Activated naive CD8-positive, alpha-beta T cell treated with anti-CD3 and anti-CD28 coated beads, Interleukin-2, amount 50 U/mL, for 24 hours (primary cell): Measurements from ENCODE around the gene TPM3.
"Not testable (repeated sequence)": the region's sequence is repeated elsewhere in the genome, so short reads cannot be mapped to it uniquely, and the experiment has no call there.

Experiments
- ATAC-seq: fragments of 150-1000 bp; cut with Tn5 transposase; one replicate; pipeline ENCODE4 v1.10.0; 2021
- DNase-seq: peaks from one replicate; pipeline ENCODE4 v3.0.0; 2021
- H3K27ac Mint-ChIP-seq: one replicate; pipeline ENCODE4 v1.8.0; 2021; ENCODE audit warnings: mild to moderate bottlenecking, mixed read lengths
- H3K27me3 Mint-ChIP-seq: one replicate; pipeline ENCODE4 v1.8.0; 2021; ENCODE audit warnings: mixed read lengths
- H3K36me3 Mint-ChIP-seq: one replicate; pipeline ENCODE4 v1.8.0; 2021; ENCODE audit warnings: low read depth, mixed read lengths
- H3K4me1 Mint-ChIP-seq: one replicate; pipeline ENCODE4 v1.8.0; 2021; ENCODE audit warnings: mixed read lengths
- H3K4me3 Mint-ChIP-seq: one replicate; pipeline ENCODE4 v1.8.0; 2021; ENCODE audit warnings: mild to moderate bottlenecking, moderate library complexity, mixed read lengths
- H3K9me3 Mint-ChIP-seq: one replicate; pipeline ENCODE4 v1.8.0; 2021; ENCODE audit warnings: mixed read lengths

Gene TPM3

DNA sequence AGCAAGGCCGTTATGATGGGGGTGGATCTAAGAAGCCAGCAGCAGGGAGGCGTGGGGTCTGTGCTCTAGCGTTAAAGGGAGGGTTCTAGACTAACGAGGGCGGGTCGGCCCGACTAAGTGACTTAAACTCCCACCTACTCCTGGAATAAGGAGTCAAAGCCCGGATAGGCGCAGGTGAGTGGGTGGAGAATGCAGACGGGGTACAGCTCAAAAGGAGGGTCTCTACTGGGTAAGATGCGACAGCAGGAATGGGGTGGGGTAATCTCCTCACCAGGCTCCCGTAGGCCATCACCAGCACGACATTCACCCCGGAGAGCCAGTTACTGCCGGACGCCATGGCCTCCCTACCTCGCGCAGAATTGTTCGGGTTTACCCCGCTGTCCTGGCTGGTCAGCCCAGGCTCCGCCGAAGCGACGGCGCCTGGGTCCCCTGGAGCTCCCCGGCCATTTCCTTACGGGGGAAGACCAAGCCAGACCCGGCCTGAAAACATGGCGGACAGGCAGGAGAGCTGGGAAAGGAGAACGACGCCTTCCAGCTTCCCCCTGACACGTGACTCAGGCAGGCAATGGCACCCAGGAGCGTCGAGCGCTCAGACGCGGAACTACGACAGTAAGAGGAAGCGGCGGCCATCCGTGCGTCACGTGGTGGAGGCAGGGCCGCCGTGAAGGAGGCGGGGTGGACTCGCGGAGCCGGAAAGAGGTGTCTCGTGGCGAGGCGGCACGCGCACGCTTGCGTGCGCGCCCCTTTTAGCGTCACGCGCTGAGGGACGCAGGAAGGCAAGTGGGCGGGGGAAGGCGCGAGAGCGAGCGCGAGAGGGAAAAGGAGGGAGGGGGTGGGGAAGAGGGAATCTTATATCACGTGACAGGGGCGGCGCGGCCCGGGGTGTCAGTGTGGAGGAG, 28.4 kb upstream of the TPM3 start, which contains the start of gene UBAP2L:
TSS of gene UBAP2L (plus strand) at position 885 of the 899 bp plus-strand sequence. CDS start 4,169 bp downstream, outside the sequence.
- peak; percentile 94 for ATAC-seq
- H3K9me3 Mint-ChIP-seq: peaks cover 9% of the 10 kb centered on the region
- H3K27me3 Mint-ChIP-seq: peaks cover 4% of the 10 kb centered on the region
- H3K27ac Mint-ChIP-seq: peak within 1 kb of the TSS; percentile 99
- H3K36me3 Mint-ChIP-seq: peaks cover 68% of the 10 kb centered on the region
- DNase-seq: peak; percentile 99
- H3K4me1 Mint-ChIP-seq: peaks cover 78% of the 10 kb centered on the region
- peak within 1 kb of the TSS; percentile 99 for H3K4me3 Mint-ChIP-seq

DNA sequence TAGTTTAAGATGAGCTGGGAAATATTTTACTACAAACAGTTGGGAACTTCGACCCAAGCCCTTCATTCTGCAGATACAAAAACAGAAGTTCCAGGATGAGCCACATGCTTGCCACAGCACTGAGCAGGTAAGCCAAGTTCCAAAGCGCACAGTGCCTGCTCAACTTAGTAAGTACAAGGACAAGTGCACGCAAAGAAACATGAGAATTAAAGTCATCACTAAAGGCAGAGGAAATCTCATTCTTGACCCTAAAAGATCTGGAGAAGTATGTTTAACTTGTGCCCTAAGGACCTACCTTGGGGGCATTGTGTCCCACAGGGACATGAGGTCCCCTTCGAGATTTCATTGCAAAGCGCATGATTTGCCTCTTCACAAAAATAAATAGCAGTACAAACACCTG, 27.6 kb upstream of the TPM3 start:
- H3K4me3 Mint-ChIP-seq: peak overlapping the region; percentile 99
- H3K4me1 Mint-ChIP-seq: peaks cover 73% of the 10 kb centered on the region
- H3K9me3 Mint-ChIP-seq: peaks cover 9% of the 10 kb centered on the region
- peak overlapping the region; percentile 99 for H3K27ac Mint-ChIP-seq
- DNase-seq: peak; percentile 11
- ATAC-seq: no peak
- H3K27me3 Mint-ChIP-seq: peaks cover 4% of the 10 kb centered on the region
- H3K36me3 Mint-ChIP-seq: peaks cover 61% of the 10 kb centered on the region

DNA sequence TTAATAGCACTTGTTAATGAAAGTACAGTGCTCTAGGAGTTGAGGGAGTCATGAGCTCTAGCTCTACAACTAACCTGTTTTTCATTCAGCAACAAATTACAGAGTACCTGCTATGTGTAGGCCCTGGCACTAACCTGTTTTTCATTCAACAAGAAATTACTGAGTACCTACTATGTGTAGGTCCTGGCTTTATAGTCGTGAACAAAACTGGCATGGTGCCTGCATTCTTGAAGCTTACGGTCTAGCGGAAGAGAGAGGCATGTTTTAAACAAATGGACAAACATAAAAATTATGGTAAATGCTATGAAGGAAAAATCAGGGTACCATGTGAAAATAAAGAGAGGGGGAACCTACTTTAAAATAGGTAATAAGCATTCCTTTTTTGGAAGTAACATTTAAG, 26.6 kb upstream of the TPM3 start:
- DNase-seq (no peak), ATAC-seq (no peak)
- Mint-ChIP-seq H3K27ac (peak overlapping the region; percentile 99), H3K27me3 (peaks cover 4% of the 10 kb centered on the region), H3K4me3 (peak overlapping the region; percentile 99), H3K36me3 (peaks cover 62% of the 10 kb centered on the region), H3K4me1 (peaks cover 73% of the 10 kb centered on the region), H3K9me3 (peaks cover 9% of the 10 kb centered on the region)

DNA sequence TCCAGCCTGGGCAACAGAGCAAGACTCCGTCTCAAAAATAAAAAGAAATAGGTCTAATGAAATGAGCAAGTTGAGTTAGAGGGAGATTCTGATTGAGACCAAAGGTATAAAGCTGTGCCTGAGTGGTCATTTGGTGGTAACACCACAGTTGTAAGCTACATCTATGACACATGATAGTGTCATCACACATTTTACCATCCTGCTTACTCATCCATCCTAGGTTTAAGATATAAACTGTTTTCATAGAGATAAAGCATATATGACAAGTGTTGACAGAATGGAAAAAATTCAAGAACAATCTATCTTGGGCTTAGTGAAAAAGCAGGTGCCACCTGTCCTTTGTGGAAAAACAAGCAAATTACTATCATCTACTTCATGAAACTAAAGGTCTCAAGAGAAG, 21.4 kb upstream of the TPM3 start:
- Mint-ChIP-seq H3K4me3 (no peak overlapping the region), H3K9me3 (no peaks in the 10 kb centered on the region), H3K27ac (peak overlapping the region; percentile 63), H3K4me1 (peaks cover 58% of the 10 kb centered on the region), H3K27me3 (no peaks in the 10 kb centered on the region), H3K36me3 (peaks cover 58% of the 10 kb centered on the region)
- ATAC-seq (peak; percentile 95), DNase-seq (no peak)

DNA sequence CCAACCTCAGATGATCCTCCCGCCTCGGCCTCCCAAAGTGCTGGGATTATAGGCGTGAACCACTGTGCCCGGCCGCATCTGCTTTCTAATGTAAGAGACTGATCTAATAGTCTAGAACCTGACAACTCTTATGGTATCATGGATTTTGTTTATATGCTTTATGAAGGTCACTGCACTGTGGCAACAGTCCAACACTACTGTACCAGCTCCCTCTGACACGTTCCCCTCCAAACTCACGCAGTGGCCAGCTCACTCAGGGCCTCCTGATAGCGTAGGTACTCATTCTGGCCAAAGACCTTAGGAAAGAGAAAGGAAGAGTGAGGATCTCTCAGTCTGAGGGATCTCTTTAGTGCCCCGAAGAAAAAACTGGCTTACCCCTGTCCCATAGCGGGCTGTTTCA, 20.2 kb upstream of the TPM3 start:
- H3K27me3 Mint-ChIP-seq: no peaks in the 10 kb centered on the region
- no peak overlapping the region for H3K4me3 Mint-ChIP-seq
- peaks cover 53% of the 10 kb centered on the region for H3K4me1 Mint-ChIP-seq
- H3K36me3 Mint-ChIP-seq: peaks cover 54% of the 10 kb centered on the region
- H3K27ac Mint-ChIP-seq: no peak overlapping the region
- H3K9me3 Mint-ChIP-seq: no peaks in the 10 kb centered on the region
- no peak for DNase-seq
- ATAC-seq: no peak

DNA sequence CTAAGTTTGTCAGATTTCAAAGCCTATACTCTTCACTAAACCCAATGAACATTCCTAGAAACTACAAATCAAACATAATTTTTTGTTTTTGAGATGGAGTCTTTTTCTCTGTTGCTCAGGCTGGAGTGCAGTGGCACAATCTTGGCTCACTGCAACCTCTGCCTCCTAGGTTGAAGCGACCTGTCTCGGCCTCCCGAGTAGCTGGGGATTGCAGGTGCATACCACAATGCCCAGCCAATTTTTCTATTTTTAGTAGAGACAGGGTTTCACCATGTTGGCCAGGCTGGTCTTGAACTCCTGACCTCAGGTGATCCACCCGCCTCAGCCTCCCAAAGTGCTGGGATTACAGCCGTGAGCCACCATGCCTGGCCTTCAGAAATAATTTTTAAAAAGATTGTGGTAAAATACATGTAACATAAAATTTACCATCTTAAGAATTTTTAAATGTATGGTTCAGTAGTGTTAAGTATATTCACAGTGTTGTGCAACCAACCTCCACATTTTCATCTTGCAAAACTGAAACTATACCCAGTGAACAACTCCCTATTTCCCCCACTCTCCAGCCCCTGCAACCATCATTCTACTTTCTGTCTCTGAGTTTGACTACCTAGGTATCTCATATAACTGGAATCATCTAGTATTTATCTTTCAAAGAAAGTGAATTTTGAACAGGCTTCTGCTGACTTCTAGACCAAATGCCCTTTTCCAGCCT, 16.9 kb upstream of the TPM3 start:
- peaks cover 64% of the 10 kb centered on the region for H3K36me3 Mint-ChIP-seq
- DNase-seq: no peak
- no peaks in the 10 kb centered on the region for H3K9me3 Mint-ChIP-seq
- ATAC-seq: no peak
- H3K4me3 Mint-ChIP-seq: no peak overlapping the region
- H3K27me3 Mint-ChIP-seq: no peaks in the 10 kb centered on the region
- H3K4me1 Mint-ChIP-seq: peaks cover 50% of the 10 kb centered on the region
- H3K27ac Mint-ChIP-seq: peak overlapping the region; percentile 38

DNA sequence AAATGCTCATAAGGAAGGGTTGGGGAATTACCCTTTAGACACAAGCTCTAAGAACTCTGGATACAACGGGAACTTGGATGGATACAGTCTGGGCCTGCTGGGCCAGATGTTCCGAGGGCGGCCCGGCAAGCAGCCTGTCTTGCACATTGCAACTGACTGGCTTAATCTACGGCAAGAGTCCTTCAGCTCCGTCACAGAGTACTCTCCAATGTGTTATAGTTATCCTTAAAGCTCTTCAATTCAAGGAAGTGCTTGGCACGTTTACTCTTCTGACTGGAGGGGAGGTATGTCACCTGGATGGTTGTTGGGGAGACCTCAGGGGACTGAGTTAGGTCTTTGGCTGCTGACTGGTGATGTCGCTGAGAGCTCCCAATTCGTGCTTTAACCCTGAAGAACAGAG, 15.4 kb upstream of the TPM3 start:
- Mint-ChIP-seq H3K27me3 (no peaks in the 10 kb centered on the region), H3K9me3 (no peaks in the 10 kb centered on the region), H3K27ac (peak overlapping the region; percentile 81), H3K4me3 (no peak overlapping the region), H3K36me3 (peaks cover 50% of the 10 kb centered on the region), H3K4me1 (peaks cover 40% of the 10 kb centered on the region)
- no peak for DNase-seq
- no peak for ATAC-seq

DNA sequence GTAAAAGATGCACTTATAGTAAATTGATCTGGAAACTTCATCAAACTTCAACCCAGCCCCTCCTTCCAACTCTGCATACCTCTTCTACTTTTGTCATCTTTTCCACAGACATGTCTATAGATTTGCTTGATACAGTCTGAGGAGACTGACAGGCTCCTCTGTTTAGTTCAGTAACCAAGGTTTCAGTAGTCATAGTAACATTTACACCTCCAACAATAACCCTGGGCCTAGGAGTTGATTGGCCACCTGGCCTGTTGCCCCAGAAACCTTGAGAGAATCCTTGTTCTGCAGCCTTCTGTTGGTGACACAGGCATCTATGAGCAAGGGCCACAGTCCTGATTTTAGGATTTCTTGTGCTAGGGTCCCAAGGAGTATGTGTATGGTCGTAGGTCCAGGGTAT, 14.3 kb upstream of the TPM3 start, which contains the start of gene CFAP141:
TSS of gene CFAP141 (minus strand) at position 138 of the 400 bp plus-strand sequence. CDS start at position 112, 26 bp downstream.
- Mint-ChIP-seq H3K27me3 (no peaks in the 10 kb centered on the region), H3K4me3 (no peak within 1 kb of the TSS), H3K27ac (peak within 1 kb of the TSS; percentile 81), H3K9me3 (no peaks in the 10 kb centered on the region), H3K4me1 (peaks cover 40% of the 10 kb centered on the region), H3K36me3 (peaks cover 41% of the 10 kb centered on the region)
- DNase-seq: peak; percentile 24
- peak; percentile 97 for ATAC-seq

DNA sequence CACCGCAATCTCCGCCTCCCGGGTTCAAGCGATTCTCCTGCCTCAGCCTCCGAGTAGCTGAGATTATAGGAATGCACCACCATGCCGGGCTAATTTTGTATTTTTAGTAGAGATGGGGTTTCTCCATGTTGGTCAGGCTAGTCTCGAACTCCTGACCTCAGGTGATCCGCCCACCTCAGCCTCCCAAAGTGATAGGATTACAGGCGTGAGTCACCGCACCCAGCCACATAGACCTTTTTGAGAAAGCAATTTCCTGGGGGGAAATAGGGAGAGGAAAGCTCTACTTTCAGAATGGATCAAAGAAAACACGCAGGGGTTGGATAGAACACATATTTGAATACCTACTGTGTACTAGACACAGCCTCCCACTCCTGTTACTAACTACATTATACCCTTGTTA, 13.9 kb upstream of the TPM3 start:
- H3K4me1 Mint-ChIP-seq: peaks cover 40% of the 10 kb centered on the region
- H3K9me3 Mint-ChIP-seq, ATAC-seq, H3K27me3 Mint-ChIP-seq, H3K4me3 Mint-ChIP-seq: not testable (repeated sequence)
- DNase-seq: peak; percentile 29
- H3K27ac Mint-ChIP-seq: peak overlapping the region; percentile 81
- peaks cover 41% of the 10 kb centered on the region for H3K36me3 Mint-ChIP-seq

DNA sequence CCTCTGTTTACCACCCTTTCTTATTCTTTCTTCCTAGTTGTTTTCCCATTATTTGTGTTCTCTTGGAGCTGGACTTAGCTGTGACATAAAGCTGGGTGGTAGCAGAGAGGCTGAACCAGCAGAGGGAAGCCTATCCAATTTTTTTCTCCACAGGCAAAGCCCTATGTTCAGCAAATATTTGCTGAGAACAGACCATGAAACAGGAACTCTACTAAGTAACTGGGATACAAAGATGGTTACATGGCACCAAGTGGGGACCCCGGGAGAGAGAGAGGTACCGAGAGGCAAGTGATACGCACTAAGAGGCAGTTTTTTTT, 7.6 kb upstream of the TPM3 start:
- H3K27ac Mint-ChIP-seq: no peak overlapping the region
- H3K36me3 Mint-ChIP-seq: no peaks in the 10 kb centered on the region
- no peaks in the 10 kb centered on the region for H3K27me3 Mint-ChIP-seq
- no peaks in the 10 kb centered on the region for H3K9me3 Mint-ChIP-seq
- no peak overlapping the region for H3K4me3 Mint-ChIP-seq
- peaks cover 2% of the 10 kb centered on the region for H3K4me1 Mint-ChIP-seq
- DNase-seq (no peak), ATAC-seq (no peak)

DNA sequence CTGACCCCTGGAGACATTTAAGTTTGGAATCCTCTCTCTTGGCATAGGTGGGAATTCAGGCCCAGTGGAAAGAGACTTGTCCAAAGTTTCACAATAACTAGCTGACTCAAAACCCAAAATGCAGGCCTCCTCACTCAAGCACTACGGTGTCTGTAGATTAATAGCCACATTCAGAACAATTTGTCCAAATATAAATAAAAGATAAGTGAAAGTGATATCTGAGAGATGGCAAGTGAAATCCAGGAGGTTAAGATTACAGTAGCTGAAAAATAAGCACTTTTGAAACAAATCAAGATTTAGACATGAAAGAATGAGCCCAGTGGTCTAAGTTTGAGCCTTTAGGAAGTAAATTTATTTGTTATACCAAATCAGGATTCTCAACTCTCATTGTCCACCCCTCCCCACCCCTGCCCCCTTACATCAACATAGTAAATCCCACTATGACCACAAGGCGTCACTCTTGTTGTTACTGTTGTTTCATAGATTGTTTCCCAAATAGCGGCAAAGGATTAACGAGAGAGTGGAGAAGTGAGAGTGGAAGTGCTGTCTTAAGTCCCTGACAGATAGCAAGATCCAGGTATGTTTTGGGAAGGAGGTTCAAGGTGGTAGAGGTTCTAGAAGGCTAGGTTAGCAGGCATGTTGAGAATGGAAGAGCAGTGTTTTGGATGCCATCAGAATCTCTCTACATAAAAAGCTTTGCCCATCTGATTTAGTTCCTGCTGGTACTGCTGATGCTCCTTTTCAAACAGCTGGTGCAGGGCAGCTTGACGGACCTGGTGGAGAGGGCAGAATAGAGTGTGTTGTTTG, 7.1 kb upstream of the TPM3 start:
- Mint-ChIP-seq H3K27ac (no peak overlapping the region), H3K27me3 (peaks cover 3% of the 10 kb centered on the region), H3K9me3 (no peaks in the 10 kb centered on the region), H3K4me1 (peaks cover 2% of the 10 kb centered on the region), H3K4me3 (no peak overlapping the region), H3K36me3 (no peaks in the 10 kb centered on the region)
- DNase-seq (peak; percentile 27), ATAC-seq (peak; percentile 33)

DNA sequence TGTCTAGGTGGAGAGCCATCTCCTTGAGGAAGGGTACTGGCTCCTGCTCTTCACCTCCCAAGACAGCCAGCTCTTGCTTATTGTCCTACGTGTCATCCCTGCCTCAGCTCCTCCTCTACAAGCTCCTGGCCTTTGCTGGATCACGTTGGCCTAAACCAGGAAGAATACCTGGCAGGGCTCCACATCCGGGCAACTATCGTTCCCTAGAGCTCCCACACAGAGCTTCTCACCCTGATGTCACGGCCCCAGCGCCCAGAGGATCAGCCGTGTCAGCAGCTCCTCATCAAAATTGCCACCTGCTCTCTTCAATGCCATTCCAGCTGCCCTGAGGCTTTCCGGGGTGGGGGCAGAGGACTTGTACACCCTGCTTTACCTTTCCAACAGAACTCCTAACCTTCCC, 1.9 kb upstream of the TPM3 start:
- peaks cover 16% of the 10 kb centered on the region for H3K27me3 Mint-ChIP-seq
- H3K27ac Mint-ChIP-seq: no peak overlapping the region
- H3K4me3 Mint-ChIP-seq: no peak overlapping the region
- H3K4me1 Mint-ChIP-seq: peaks cover 9% of the 10 kb centered on the region
- ATAC-seq (no peak), DNase-seq (no peak)
- no peaks in the 10 kb centered on the region for H3K9me3 Mint-ChIP-seq
- H3K36me3 Mint-ChIP-seq: no peaks in the 10 kb centered on the region

DNA sequence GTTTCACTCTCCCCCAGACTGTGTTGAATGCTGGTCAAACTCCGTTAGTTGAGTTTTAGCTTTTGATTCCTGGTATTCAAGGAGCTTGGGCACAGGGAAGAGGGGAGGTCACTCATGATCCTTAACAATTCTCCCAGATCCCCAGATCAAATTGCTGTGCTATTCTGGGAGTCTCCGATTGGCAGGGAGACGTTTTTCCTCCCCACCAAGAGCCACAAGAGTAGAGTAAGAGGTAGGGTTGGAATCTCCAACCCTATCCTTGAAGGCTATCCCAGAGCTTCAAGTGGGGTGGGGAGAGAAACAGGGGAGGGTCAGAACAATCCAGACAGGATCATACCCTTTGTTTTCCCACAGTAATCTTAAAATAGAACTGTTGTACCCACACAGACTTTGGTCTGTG, 576 bp upstream of the TPM3 start:
- H3K4me1 Mint-ChIP-seq: peaks cover 9% of the 10 kb centered on the region
- no peaks in the 10 kb centered on the region for H3K9me3 Mint-ChIP-seq
- no peak overlapping the region for H3K4me3 Mint-ChIP-seq
- DNase-seq: no peak
- no peak overlapping the region for H3K27ac Mint-ChIP-seq
- no peak for ATAC-seq
- H3K27me3 Mint-ChIP-seq: peaks cover 16% of the 10 kb centered on the region
- no peaks in the 10 kb centered on the region for H3K36me3 Mint-ChIP-seq

DNA sequence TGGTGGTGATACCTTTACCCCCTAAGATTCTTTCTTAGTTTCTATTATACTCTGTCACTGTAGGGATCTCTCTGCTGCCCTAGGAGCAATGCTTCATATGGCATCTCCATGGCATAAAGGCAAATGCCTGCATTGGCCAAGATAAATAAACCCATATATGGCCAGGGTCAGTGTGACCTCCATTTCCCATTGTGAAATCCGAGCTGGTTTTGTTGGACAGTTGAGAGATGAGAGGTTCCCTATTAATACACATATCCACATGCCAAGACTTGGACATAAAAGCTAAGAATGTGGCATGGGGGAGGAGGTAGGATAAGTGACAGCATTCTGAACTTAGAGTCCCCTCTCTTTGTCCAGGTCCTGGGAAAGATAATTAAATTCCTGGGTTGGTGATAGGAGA, 1.4 kb downstream of the TPM3 start:
- H3K4me3 Mint-ChIP-seq: no peak overlapping the region
- peaks cover 9% of the 10 kb centered on the region for H3K4me1 Mint-ChIP-seq
- H3K27me3 Mint-ChIP-seq: peaks cover 16% of the 10 kb centered on the region
- no peak for ATAC-seq
- H3K27ac Mint-ChIP-seq: no peak overlapping the region
- DNase-seq: no peak
- H3K9me3 Mint-ChIP-seq: no peaks in the 10 kb centered on the region
- H3K36me3 Mint-ChIP-seq: no peaks in the 10 kb centered on the region
